Measurements from ENCODE around the gene TMCO5A.

TMCO5A gene

GRCh38 chr15:37934340-37934739, at the start of gene TMCO5A:
TMCO5A (plus strand) TSS chr15:37934640; CDS start chr15:37936324, 1,684 bp downstream.
- H3K4me3 ChIP-seq (ENCODE audit: low read depth, low read length) = no peak within 1 kb of the TSS
- TF ChIP-seq, protein P1, sequence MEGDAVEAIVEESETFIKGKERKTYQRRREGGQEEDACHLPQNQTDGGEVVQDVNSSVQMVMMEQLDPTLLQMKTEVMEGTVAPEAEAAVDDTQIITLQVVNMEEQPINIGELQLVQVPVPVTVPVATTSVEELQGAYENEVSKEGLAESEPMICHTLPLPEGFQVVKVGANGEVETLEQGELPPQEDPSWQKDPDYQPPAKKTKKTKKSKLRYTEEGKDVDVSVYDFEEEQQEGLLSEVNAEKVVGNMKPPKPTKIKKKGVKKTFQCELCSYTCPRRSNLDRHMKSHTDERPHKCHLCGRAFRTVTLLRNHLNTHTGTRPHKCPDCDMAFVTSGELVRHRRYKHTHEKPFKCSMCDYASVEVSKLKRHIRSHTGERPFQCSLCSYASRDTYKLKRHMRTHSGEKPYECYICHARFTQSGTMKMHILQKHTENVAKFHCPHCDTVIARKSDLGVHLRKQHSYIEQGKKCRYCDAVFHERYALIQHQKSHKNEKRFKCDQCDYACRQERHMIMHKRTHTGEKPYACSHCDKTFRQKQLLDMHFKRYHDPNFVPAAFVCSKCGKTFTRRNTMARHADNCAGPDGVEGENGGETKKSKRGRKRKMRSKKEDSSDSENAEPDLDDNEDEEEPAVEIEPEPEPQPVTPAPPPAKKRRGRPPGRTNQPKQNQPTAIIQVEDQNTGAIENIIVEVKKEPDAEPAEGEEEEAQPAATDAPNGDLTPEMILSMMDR (IDR thresholded peaks at IDR 0.05; ENCODE audit: low read depth, low read length) = no peak

- TF ChIP-seq, protein P1 (IDR thresholded peaks at IDR 0.05; ENCODE audit: low read depth, low read length) = no peak
- H3K4me3 ChIP-seq (ENCODE audit: low read depth, low read length) = no peak overlapping the region
Measured at GRCh38 chr15:37885651-37886050, 48.8 kb upstream of the TMCO5A start.

DNA sequence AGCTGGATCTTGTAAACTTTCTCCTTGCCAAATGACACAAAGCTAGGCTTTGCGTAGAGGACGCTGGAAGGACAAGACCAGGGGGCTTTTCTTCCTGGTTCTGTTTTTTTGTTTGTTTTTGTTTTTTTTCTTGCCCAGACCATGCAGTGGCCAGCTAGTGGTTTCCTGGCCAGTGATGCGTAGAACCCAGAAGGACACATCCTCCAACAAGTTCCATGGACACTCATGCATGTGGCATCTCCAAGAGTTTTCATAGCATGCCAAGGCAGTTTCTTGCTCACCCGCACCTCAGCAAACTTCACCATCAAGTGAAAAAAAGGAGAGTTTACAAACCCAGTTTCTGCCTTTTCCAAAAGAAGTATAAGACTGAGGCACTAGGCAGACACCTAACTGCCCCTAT, 46.1 kb upstream of the TMCO5A start:
- H3K4me3 ChIP-seq (ENCODE audit: low read depth, low read length) = no peak overlapping the region
- TF ChIP-seq, protein P1 (IDR thresholded peaks at IDR 0.05; ENCODE audit: low read depth, low read length) = no peak

GRCh38 chr15:37891766-37892368, 42.6 kb upstream of the TMCO5A start:
- TF ChIP-seq, protein P1 (IDR thresholded peaks at IDR 0.05; ENCODE audit: low read depth, low read length) = peak; percentile 85
- H3K4me3 ChIP-seq (ENCODE audit: low read depth, low read length) = no peak overlapping the region

DNA sequence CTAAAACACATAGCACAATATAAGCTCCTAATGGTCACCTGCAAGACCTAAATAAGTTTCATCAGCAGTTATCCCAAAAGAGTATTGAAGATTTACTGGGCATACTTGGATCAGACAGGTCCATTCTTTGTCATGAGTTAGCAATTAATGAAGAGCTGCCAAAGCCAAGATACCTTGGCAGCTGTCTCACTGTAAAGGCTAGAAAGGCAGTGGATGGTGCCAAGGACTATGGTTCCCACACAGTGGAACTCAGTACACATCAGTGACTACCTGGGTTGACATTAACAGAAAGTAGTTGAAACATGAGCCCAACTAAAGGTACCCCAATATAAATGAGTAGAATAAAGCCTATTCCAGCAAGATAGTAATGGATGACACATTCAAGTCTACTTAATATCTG, 41.1 kb upstream of the TMCO5A start:
- H3K4me3 ChIP-seq (ENCODE audit: low read depth, low read length) = no peak overlapping the region
- TF ChIP-seq, protein P1 (IDR thresholded peaks at IDR 0.05; ENCODE audit: low read depth, low read length) = no peak

DNA sequence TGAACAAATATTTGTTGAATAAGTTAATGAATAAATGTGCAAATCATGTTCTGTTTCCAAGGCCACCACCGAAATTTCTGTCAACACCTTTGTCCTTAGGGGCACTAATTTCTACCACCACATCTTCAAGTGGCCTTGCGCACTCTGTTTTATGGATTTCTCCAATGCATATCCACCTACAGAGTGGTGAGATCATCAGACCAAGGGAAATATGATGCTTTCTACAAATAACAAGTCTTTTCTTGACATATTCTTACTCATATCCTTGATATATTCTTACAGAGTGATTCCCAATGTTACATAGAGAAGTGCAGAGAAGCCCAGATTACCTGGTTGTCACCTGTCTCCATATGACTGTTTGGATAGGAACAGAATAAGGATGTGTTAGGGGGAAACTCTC, 36.1 kb upstream of the TMCO5A start:
- TF ChIP-seq, protein P1 (IDR thresholded peaks at IDR 0.05; ENCODE audit: low read depth, low read length) = no peak
- no peak overlapping the region for H3K4me3 ChIP-seq (ENCODE audit: low read depth, low read length)

DNA sequence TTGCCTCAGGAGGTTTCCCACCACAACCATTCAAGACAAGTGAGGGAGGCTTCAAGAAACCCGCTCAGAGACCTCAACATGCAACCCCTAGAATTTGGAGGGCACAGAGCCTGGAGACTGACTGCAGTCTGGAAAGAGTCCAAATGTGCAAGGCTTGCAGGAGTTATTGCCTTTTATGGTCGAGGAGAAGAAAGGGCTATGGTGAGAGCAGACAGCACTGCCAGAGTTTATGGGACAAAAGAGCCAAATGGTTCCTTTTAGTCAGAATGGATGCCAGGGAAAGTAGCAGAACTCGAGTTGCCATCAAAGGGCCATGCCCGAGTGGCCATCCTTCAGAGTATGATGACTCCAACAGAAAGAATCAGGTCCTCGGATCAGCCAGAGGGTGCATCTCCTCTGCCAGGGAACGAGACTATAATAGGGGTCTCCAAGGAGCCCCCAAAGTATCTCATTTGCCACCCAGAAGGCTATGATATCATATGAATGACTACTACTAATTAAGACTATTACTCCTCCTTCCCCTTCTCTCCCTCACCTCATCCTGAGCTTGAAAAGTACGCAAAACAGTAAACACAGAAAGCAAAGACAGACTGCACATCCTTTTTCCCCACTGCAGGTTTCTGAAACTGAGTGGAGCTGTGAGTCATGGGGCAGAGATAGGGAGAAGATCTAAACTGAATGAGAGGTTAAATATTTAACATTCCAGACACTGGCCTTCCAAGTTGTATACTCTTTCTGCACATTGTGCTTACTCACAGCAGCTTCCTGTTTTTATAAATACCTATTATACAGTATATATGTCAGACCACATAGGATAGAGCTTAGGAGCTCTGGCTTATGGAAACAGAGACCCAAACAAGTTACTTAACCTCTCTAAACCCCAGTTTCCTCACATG, 33.9 kb upstream of the TMCO5A start:
- TF ChIP-seq, protein P1 (IDR thresholded peaks at IDR 0.05; ENCODE audit: low read depth, low read length) = no peak
- peak overlapping the region; percentile 10 for H3K4me3 ChIP-seq (ENCODE audit: low read depth, low read length)

Data from WI38 (cell line).